Measurements from ENCODE around the gene CFAP54. TPM values are rescaled to one million over a fixed set of nuclear protein-coding genes. Genes with fewer than 3 reads are reported as not detected.

CFAP54 gene
- total RNA-seq, 4 donors from 2014 or later: 2.1 to 4.7 (median 3.6) TPM

DNA sequence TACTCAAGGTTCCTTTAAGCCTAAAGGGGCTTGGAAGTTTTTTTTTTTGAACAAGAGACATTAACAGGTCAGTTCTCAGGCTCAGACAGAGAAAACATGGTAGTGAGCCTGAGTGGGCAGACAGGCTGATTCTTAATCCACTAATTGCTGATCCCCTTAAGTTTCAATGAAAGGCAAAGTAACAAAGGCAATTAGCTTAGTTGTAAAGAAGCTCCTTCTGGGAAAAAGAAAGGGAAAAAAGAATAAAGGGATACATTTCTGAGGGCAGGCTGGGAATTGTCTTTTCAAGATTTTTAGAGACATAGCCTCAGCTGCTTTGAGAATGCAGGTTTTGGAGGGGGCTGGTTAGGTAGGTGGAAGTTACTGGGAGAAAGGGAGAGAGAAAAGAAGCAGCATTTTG is 133.8 kb downstream of the CFAP54 start:
- Histone ChIP-seq H3K27me3 (no peaks in the 10 kb centered on the region), H3K4me1 (no peaks in the 10 kb centered on the region), H3K36me3 (no peaks in the 10 kb centered on the region), H3K4me3 (no peak overlapping the region), H3K27ac (no peak overlapping the region), H3K9me3 (no peaks in the 10 kb centered on the region)
- TF ChIP-seq POLR2A (IDR thresholded peaks at IDR 0.05): no peak
- TF ChIP-seq, protein P1, sequence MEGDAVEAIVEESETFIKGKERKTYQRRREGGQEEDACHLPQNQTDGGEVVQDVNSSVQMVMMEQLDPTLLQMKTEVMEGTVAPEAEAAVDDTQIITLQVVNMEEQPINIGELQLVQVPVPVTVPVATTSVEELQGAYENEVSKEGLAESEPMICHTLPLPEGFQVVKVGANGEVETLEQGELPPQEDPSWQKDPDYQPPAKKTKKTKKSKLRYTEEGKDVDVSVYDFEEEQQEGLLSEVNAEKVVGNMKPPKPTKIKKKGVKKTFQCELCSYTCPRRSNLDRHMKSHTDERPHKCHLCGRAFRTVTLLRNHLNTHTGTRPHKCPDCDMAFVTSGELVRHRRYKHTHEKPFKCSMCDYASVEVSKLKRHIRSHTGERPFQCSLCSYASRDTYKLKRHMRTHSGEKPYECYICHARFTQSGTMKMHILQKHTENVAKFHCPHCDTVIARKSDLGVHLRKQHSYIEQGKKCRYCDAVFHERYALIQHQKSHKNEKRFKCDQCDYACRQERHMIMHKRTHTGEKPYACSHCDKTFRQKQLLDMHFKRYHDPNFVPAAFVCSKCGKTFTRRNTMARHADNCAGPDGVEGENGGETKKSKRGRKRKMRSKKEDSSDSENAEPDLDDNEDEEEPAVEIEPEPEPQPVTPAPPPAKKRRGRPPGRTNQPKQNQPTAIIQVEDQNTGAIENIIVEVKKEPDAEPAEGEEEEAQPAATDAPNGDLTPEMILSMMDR (IDR thresholded peaks at IDR 0.05): no peak
- no peak for TF ChIP-seq EP300 (IDR thresholded peaks at IDR 0.05)
- TF ChIP-seq POLR2AphosphoS5 (IDR thresholded peaks at IDR 0.05): no peak
- ATAC-seq: no peak

DNA sequence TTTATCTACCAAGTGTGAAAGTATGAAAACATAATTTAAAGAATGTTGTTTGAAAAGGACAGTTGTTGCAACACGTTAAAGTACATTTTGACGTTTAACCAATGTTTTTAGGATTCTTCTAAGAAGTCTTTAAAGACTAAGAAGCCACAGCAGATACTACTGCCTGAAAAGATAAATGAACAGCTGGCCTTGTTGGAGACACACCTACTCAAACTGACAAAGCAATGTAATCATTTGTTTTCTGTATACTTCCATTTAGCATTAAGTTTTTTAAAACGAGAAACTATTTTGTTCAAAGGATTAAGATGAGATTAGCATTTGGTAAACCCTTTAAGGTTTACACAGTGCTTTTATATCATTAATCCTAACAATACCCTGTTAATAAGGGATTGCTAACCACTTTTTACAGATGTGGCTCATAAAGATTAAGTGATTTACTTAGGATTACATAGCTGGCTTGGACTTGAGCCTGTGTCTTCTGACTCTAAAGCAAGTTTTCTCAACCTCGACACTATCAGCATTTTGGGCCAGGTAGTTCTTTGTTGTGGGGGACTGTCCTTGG is 134.4 kb downstream of the CFAP54 start:
- Histone ChIP-seq H3K4me3 (no peak overlapping the region), H3K9me3 (no peaks in the 10 kb centered on the region), H3K27ac (no peak overlapping the region), H3K4me1 (no peaks in the 10 kb centered on the region), H3K27me3 (no peaks in the 10 kb centered on the region), H3K36me3 (no peaks in the 10 kb centered on the region)
- TF ChIP-seq, protein P1 (IDR thresholded peaks at IDR 0.05): no peak
- TF ChIP-seq POLR2A (IDR thresholded peaks at IDR 0.05) (no peak), EP300 (IDR thresholded peaks at IDR 0.05) (no peak), POLR2AphosphoS5 (IDR thresholded peaks at IDR 0.05) (no peak)
- WGBS, 2 donors (ENCODE audit: low coverage in 1 of 2): 47 to 56% methylated on average over 4 of the region's 4 CpGs
- ATAC-seq: no peak

DNA sequence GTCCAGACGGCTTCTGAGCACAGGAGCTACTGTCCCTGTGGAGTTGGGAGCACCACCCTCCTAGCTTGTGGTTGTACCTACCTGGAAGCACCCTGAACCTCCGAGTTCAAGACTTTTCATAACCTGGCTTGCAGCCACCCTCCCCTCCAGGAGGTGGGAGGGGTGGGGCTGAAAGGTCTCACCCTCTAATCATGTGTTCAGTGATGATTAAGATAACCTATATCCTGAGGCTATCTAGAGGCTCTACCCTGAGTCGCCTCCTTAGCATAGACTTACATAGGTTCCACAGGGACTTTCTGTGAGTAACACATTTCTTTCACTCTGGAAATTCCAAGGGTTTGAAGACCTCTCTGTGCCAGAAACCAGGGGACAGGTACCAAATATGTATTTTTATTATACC is 146.5 kb downstream of the CFAP54 start:
- ATAC-seq: no peak
- Histone ChIP-seq H3K27ac (no peak overlapping the region), H3K4me3 (no peak overlapping the region), H3K9me3 (no peaks in the 10 kb centered on the region), H3K27me3 (no peaks in the 10 kb centered on the region), H3K36me3 (no peaks in the 10 kb centered on the region), H3K4me1 (no peaks in the 10 kb centered on the region)
- WGBS, 2 donors (ENCODE audit: low coverage in 1 of 2): 75 to 95% methylated on average over 2 to 3 of the region's 3 CpGs
- TF ChIP-seq, protein P1 (IDR thresholded peaks at IDR 0.05): no peak
- no peak for TF ChIP-seq EP300 (IDR thresholded peaks at IDR 0.05)

DNA sequence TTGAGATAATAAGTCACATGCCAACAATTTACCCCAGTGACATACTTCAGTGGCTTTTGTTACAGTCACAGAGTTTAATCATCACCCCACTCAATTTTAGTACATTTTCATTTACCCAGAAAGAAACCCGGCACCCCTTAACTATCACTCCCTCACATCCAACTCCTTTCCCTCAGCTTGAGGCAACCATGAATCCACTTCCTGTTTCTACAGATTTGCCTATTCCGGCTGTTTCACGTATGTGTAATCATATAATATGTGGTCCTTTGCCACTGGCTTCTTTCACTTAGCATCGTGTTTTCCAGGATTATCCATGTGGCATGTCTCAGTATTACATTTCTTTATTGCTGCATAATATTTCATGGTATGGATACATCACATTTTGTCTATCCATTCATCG is 147.5 kb downstream of the CFAP54 start:
- ATAC-seq: no peak
- H3K36me3 ChIP-seq: no peaks in the 10 kb centered on the region
- TF ChIP-seq POLR2AphosphoS5 (IDR thresholded peaks at IDR 0.05) (no peak), EP300 (IDR thresholded peaks at IDR 0.05) (no peak), POLR2A (IDR thresholded peaks at IDR 0.05) (no peak)
- TF ChIP-seq, protein P1 (IDR thresholded peaks at IDR 0.05): no peak
- H3K4me1 ChIP-seq: no peaks in the 10 kb centered on the region
- no peaks in the 10 kb centered on the region for H3K9me3 ChIP-seq
- H3K4me3 ChIP-seq: no peak overlapping the region
- no peak overlapping the region for H3K27ac ChIP-seq
- no peaks in the 10 kb centered on the region for H3K27me3 ChIP-seq
- WGBS, 2 donors (ENCODE audit: low coverage in 1 of 2): 90 to 96% methylated on average over 4 to 5 of the region's 5 CpGs

DNA sequence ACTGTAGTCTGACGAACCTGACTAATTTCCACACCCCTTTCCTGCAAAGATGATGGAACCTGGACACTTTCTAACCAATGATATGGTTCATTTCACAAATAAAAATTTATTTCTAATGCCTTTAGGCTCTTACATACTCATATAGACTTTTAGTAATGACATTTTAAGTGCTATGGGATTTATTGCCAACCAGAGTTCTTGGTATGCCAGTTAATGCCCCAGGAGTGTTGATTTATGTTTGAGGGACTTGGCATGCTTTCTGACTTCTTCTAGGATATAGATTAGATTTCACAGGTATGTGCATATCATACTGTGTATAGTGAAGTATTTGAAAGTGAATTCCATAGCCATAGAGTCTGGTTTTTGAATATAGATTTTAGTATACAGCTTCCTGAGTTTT is 159.5 kb downstream of the CFAP54 start:
- H3K4me3 ChIP-seq: no peak overlapping the region
- H3K27ac ChIP-seq: no peak overlapping the region
- TF ChIP-seq POLR2AphosphoS5 (IDR thresholded peaks at IDR 0.05): no peak
- no peak for TF ChIP-seq EP300 (IDR thresholded peaks at IDR 0.05)
- TF ChIP-seq, protein P1 (IDR thresholded peaks at IDR 0.05): no peak
- TF ChIP-seq POLR2A (IDR thresholded peaks at IDR 0.05): no peak
- 67 to 83% methylated on average over 1 of the region's 1 CpG for WGBS, 2 donors (ENCODE audit: low coverage in 1 of 2)
- H3K4me1 ChIP-seq: no peaks in the 10 kb centered on the region
- no peaks in the 10 kb centered on the region for H3K27me3 ChIP-seq
- ATAC-seq: no peak
- H3K36me3 ChIP-seq: no peaks in the 10 kb centered on the region
- H3K9me3 ChIP-seq: no peaks in the 10 kb centered on the region
